Liver (tissue), 9 donors: ENCODE data around the gene SEC31B. TPM values are rescaled to one million over a fixed set of nuclear protein-coding genes. Genes with fewer than 3 reads are reported as not detected.

Source experiments
- DNase-seq: peaks from one replicate; pipeline ENCODE4 v3.0.0-alpha.2; 2017; ENCODE audit warnings: low spot score
- H3K27ac ChIP-seq, 2 donors: one replicate each; pipeline ENCODE4 v1.7.0; 2013; ENCODE audit warnings: inconsistent platforms in 2 of 2, low read length in 2 of 2, control low read depth in 1 of 2, low read depth in 1 of 2, mild to moderate bottlenecking in 1 of 2
- H3K27me3 ChIP-seq, 4 donors: one replicate each; pipeline versions ENCODE4 v1.6.1 to v1.7.0; 2013; ENCODE audit warnings: low read length in 3 of 4, inconsistent platforms in 1 of 4, mild to moderate bottlenecking in 1 of 4, moderate library complexity in 1 of 4; ENCODE audit not compliant: control insufficient read depth in 4 of 4, insufficient read depth in 4 of 4
- H3K36me3 ChIP-seq, 4 donors: one replicate each; pipeline versions ENCODE4 v1.6.1 to v1.7.0; 2013; ENCODE audit warnings: low read length in 3 of 4, mild to moderate bottlenecking in 3 of 4, low read depth in 1 of 4, moderate library complexity in 1 of 4; ENCODE audit not compliant: control insufficient read depth in 4 of 4, insufficient read depth in 3 of 4
- H3K4me1 ChIP-seq, 4 donors: one replicate each; pipeline versions ENCODE4 v1.6.1 to v1.7.0; 2013; ENCODE audit warnings: low read length in 3 of 4, mild to moderate bottlenecking in 3 of 4, moderate library complexity in 1 of 4; ENCODE audit not compliant: control insufficient read depth in 4 of 4, insufficient read depth in 4 of 4
- H3K4me3 ChIP-seq, 3 donors: one replicate each; pipeline versions ENCODE4 v1.6.1 to v1.7.0; 2013; ENCODE audit warnings: low read length in 3 of 3, control low read depth in 1 of 3, low read depth in 1 of 3, mild to moderate bottlenecking in 1 of 3
- H3K9ac ChIP-seq, 2 donors: one replicate each; pipeline ENCODE4 v1.7.0; 2013; ENCODE audit warnings: low read length in 2 of 2, mild to moderate bottlenecking in 2 of 2, moderate library complexity in 2 of 2, control low read depth in 1 of 2, low read depth in 1 of 2
- H3K9me3 ChIP-seq, 4 donors: one replicate each; pipeline versions ENCODE4 v1.6.1 to v1.7.0; 2013; ENCODE audit warnings: low read length in 3 of 4; ENCODE audit not compliant: control insufficient read depth in 4 of 4
- EGR1 ChIP-seq, 2 donors: IDR thresholded peaks; 2 replicates each; pipeline ENCODE4 v1.6.1; 2016 to 2018; ENCODE audit warnings: antibody characterized with exemption in 2 of 2, low read depth in 2 of 2
- FOXA1 ChIP-seq: IDR thresholded peaks from 2 replicates; pipeline ENCODE4 v1.6.1; 2016; ENCODE audit warnings: antibody characterized with exemption
- FOXA2 ChIP-seq: IDR thresholded peaks from 2 replicates; pipeline ENCODE4 v1.6.1; 2016; ENCODE audit warnings: antibody characterized with exemption
- GABPA ChIP-seq, 2 donors: IDR thresholded peaks in 1 of 2; conservative IDR thresholded peaks in 1 of 2; 2 replicates each; pipeline ENCODE4 v1.6.1; 2016; ENCODE audit warnings: antibody characterized with exemption in 2 of 2, mild to moderate bottlenecking in 1 of 2, moderate library complexity in 1 of 2
- HNF4A ChIP-seq, 2 donors: conservative IDR thresholded peaks; 2 replicates each; pipeline ENCODE4 v1.6.1; 2016; ENCODE audit warnings: antibody characterized with exemption in 2 of 2, mild to moderate bottlenecking in 2 of 2
- HNF4G ChIP-seq: IDR thresholded peaks from 2 replicates; pipeline ENCODE4 v1.6.1; 2016; ENCODE audit warnings: antibody characterized with exemption
- JUND ChIP-seq, 2 donors: IDR thresholded peaks; 2 replicates each; pipeline ENCODE4 v1.6.1; 2016; ENCODE audit warnings: antibody characterized with exemption in 2 of 2
- NR2F2 ChIP-seq: IDR thresholded peaks from 2 replicates; pipeline ENCODE4 v1.6.1; 2016; ENCODE audit warnings: antibody characterized with exemption
- RAD21 ChIP-seq, 2 donors: IDR thresholded peaks; 2 replicates each; pipeline ENCODE4 v1.6.1; 2016; ENCODE audit warnings: antibody characterized with exemption in 2 of 2, mild to moderate bottlenecking in 2 of 2
- RXRA ChIP-seq, 2 donors: IDR thresholded peaks; 2 replicates each; pipeline ENCODE4 v1.6.1; 2017 to 2018; ENCODE audit warnings: antibody characterized with exemption in 2 of 2, mild to moderate bottlenecking in 1 of 2
- SP1 ChIP-seq: IDR thresholded peaks from 2 replicates; pipeline ENCODE4 v1.6.1; 2018; ENCODE audit warnings: antibody characterized with exemption, mild to moderate bottlenecking
- TAF1 ChIP-seq: conservative IDR thresholded peaks from 2 replicates; pipeline ENCODE4 v1.6.1; 2016; ENCODE audit warnings: antibody characterized with exemption, mild to moderate bottlenecking
- YY1 ChIP-seq: IDR thresholded peaks from 2 replicates; pipeline ENCODE4 v1.6.1; 2016; ENCODE audit warnings: antibody characterized with exemption, mild to moderate bottlenecking
- WGBS: extraction: QIAGEN DNeasy Blood & Tissue Kit; methylation state at CpG from one replicate; pipeline ENCODE4 v1.1.7; 2013; 5-methylcytosine and 5-hydroxymethylcytosine counted together
- polyA plus RNA-seq, 2 donors: library from polyadenylated mRNA; stranded (reverse) in 1 of 2; unstranded in 1 of 2; fragments of 200-250 nt in 1 of 2; fragments of >200 nt in 1 of 2; fragmentation: Nextera tagmentation in 1 of 2; extraction: Ambion mirVana in 1 of 2; gene quantifications; one replicate each; pipeline versions ENCODE4 v1.2.1 to v1.2.3, GENCODE V29; 2013 to 2015
- total RNA-seq, 2 donors: library from RNA; depleted of rRNA; stranded (reverse); fragments of >200 nt; gene quantifications; one replicate each; pipeline ENCODE4 v1.2.3, GENCODE V29; 2014
- TF ChIP-seq, protein P1 (sequence below): IDR thresholded peaks from 2 replicates; pipeline ENCODE4 v1.6.1; 2016; ENCODE audit warnings: antibody characterized with exemption, mild to moderate bottlenecking
- TF ChIP-seq, protein P2 (sequence below): fragments of 150-350 bp; IDR thresholded peaks from 2 replicates; pipeline ENCODE4 v1.5.1; 2017; ENCODE audit warnings: improper control_type of control experiment, low read depth, low read length; ENCODE audit not compliant: missing input control
- TF ChIP-seq, protein P3 (sequence below): IDR thresholded peaks from 2 replicates; pipeline ENCODE4 v1.6.1; 2016; ENCODE audit warnings: antibody characterized with exemption
- TF ChIP-seq, protein P4 (sequence below): IDR thresholded peaks from 2 replicates; pipeline ENCODE4 v1.6.1; 2016; ENCODE audit warnings: antibody characterized with exemption
- TF ChIP-seq, protein P5 (sequence below): IDR thresholded peaks from 2 replicates; pipeline ENCODE4 v1.6.1; 2016; ENCODE audit warnings: antibody characterized with exemption
- donor health status: healthy.
- donor health status: healthy.
- donor health status: healthy.
- donor health status: healthy.
- donor health status: healthy.

Gene SEC31B
- total and polyA plus RNA-seq, 4 donors: 1.3 to 6.6 (median 3.8) TPM

DNA sequence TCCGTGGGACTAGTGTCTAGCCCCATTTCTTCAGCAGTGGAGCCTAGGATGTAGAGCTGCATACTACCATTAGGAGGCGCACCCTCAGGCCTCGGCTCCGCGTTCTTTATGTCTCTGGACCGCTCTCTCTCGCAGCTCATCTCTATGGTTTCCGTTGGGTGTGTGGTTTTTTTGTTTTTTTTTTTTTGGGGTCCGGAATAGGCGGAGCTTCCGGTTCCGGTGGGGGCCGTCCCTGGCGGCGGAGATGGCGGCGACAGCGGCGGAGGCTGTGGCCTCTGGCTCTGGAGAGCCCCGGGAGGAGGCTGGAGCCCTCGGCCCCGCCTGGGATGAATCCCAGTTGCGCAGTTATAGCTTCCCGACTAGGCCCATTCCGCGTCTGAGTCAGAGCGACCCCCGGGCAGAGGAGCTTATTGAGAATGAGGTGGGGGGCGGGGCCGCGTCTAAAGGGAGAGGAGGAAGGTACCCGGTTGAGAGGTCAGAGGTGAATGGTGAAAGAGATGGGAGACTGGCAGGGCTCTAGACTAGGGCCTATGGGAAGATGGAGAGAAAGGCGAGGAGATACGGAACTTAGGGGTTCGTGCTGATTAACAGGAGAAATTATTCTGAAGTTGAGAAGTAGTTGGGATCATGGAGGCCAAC, 16.2 kb upstream of the SEC31B start, which contains the start of gene HIF1AN:
HIF1AN (plus strand) TSS at position 229 of the 639 bp plus-strand sequence; CDS start at position 245, 16 bp downstream.
- Histone ChIP-seq H3K4me1 (peaks cover 6 to 23% (median 18%) of the 10 kb centered on the region in 4 donors), H3K4me3 (peak within 1 kb of the TSS; percentile 78 to 87 (median 79)), H3K9me3 (no peaks in the 10 kb centered on the region), H3K27ac (peak within 1 kb of the TSS in 1 of 2 donors; percentile 57), H3K9ac (peak within 1 kb of the TSS; percentile 19 to 54), H3K27me3 (no peaks in the 10 kb centered on the region), H3K36me3 (peaks cover 0 to 13% (median 12%) of the 10 kb centered on the region in 4 donors)
- TF ChIP-seq RXRA (IDR thresholded peaks at IDR 0.05) (peak in 1 of 2 donors; percentile 50), HNF4A (conservative IDR thresholded peaks at IDR 0.05) (peak; percentile 27 to 28), RAD21 (IDR thresholded peaks at IDR 0.05) (peak; percentile 65 to 74), EGR1 (IDR thresholded peaks at IDR 0.05; ENCODE audit: low read depth in 2 of 2) (no peak), FOXA1 (peak; percentile 39), SP1 (peak; percentile 77), JUND (IDR thresholded peaks at IDR 0.05) (no peak), FOXA2 (no peak), HNF4G (no peak), NR2F2 (peak; percentile 64), YY1 (peak; percentile 96), GABPA (IDR thresholded peaks at IDR 0.05 in 1 of 2, conservative IDR thresholded peaks at IDR 0.05 in 1 of 2) (peak; percentile 96 to 98), TAF1 (no peak)
- TF ChIP-seq, protein P1, sequence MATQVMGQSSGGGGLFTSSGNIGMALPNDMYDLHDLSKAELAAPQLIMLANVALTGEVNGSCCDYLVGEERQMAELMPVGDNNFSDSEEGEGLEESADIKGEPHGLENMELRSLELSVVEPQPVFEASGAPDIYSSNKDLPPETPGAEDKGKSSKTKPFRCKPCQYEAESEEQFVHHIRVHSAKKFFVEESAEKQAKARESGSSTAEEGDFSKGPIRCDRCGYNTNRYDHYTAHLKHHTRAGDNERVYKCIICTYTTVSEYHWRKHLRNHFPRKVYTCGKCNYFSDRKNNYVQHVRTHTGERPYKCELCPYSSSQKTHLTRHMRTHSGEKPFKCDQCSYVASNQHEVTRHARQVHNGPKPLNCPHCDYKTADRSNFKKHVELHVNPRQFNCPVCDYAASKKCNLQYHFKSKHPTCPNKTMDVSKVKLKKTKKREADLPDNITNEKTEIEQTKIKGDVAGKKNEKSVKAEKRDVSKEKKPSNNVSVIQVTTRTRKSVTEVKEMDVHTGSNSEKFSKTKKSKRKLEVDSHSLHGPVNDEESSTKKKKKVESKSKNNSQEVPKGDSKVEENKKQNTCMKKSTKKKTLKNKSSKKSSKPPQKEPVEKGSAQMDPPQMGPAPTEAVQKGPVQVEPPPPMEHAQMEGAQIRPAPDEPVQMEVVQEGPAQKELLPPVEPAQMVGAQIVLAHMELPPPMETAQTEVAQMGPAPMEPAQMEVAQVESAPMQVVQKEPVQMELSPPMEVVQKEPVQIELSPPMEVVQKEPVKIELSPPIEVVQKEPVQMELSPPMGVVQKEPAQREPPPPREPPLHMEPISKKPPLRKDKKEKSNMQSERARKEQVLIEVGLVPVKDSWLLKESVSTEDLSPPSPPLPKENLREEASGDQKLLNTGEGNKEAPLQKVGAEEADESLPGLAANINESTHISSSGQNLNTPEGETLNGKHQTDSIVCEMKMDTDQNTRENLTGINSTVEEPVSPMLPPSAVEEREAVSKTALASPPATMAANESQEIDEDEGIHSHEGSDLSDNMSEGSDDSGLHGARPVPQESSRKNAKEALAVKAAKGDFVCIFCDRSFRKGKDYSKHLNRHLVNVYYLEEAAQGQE: peak; percentile 67
- TF ChIP-seq, protein P2, sequence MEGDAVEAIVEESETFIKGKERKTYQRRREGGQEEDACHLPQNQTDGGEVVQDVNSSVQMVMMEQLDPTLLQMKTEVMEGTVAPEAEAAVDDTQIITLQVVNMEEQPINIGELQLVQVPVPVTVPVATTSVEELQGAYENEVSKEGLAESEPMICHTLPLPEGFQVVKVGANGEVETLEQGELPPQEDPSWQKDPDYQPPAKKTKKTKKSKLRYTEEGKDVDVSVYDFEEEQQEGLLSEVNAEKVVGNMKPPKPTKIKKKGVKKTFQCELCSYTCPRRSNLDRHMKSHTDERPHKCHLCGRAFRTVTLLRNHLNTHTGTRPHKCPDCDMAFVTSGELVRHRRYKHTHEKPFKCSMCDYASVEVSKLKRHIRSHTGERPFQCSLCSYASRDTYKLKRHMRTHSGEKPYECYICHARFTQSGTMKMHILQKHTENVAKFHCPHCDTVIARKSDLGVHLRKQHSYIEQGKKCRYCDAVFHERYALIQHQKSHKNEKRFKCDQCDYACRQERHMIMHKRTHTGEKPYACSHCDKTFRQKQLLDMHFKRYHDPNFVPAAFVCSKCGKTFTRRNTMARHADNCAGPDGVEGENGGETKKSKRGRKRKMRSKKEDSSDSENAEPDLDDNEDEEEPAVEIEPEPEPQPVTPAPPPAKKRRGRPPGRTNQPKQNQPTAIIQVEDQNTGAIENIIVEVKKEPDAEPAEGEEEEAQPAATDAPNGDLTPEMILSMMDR: peak; percentile 94
- TF ChIP-seq, protein P3, sequence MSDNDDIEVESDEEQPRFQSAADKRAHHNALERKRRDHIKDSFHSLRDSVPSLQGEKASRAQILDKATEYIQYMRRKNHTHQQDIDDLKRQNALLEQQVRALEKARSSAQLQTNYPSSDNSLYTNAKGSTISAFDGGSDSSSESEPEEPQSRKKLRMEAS: no peak
- TF ChIP-seq, protein P4, sequence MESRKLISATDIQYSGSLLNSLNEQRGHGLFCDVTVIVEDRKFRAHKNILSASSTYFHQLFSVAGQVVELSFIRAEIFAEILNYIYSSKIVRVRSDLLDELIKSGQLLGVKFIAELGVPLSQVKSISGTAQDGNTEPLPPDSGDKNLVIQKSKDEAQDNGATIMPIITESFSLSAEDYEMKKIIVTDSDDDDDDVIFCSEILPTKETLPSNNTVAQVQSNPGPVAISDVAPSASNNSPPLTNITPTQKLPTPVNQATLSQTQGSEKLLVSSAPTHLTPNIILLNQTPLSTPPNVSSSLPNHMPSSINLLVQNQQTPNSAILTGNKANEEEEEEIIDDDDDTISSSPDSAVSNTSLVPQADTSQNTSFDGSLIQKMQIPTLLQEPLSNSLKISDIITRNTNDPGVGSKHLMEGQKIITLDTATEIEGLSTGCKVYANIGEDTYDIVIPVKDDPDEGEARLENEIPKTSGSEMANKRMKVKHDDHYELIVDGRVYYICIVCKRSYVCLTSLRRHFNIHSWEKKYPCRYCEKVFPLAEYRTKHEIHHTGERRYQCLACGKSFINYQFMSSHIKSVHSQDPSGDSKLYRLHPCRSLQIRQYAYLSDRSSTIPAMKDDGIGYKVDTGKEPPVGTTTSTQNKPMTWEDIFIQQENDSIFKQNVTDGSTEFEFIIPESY: peak; percentile 82
- TF ChIP-seq, protein P5, sequence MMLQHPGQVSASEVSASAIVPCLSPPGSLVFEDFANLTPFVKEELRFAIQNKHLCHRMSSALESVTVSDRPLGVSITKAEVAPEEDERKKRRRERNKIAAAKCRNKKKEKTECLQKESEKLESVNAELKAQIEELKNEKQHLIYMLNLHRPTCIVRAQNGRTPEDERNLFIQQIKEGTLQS: no peak
- WGBS: 2% methylated on average over 35 of the region's 35 CpGs
- peak; percentile 80 for DNase-seq
